GM12878 (cell line): ENCODE results near the gene ELAVL2. TPM values are rescaled to one million over a fixed set of nuclear protein-coding genes. Genes with fewer than 3 reads are reported as not detected.

Experiments used
- ATF3 ChIP-seq: IDR thresholded peaks from 2 replicates; pipeline ENCODE4 v1.6.1; 2011; ENCODE audit warnings: low read depth, mild to moderate bottlenecking, low read length, moderate library complexity, borderline replicate concordance; ENCODE audit errors: extremely low read depth
- CEBPZ ChIP-seq: fragments of 150-350 bp; IDR thresholded peaks from 2 replicates; pipeline ENCODE4 v1.6.1; 2016; ENCODE audit warnings: low read depth, low read length
- CTCF ChIP-seq, 3 experiments: IDR thresholded peaks in 2 of 3; conservative IDR thresholded peaks in 1 of 3; 2 replicates each; pipeline ENCODE4 v1.5.1; 2011; ENCODE audit warnings: low read depth in 3 of 3, low read length in 3 of 3, mild to moderate bottlenecking in 3 of 3, control low read depth in 2 of 3, moderate library complexity in 2 of 3, inconsistent platforms in 1 of 3, mixed read lengths in 1 of 3; ENCODE audit not compliant: control insufficient read depth in 2 of 3, insufficient read depth in 1 of 3; ENCODE audit errors: extremely low read depth in 1 of 3
- CUX1 ChIP-seq: IDR thresholded peaks from 2 replicates; pipeline ENCODE4 v1.6.1; 2012; ENCODE audit warnings: improper control_type of control experiment, low read depth, low read length; ENCODE audit not compliant: insufficient replicate concordance
- EP300 ChIP-seq, 2 experiments: fragments of 150-350 bp in 1 of 2; IDR thresholded peaks; 2 replicates each; pipeline ENCODE4 v1.6.1; 2011 to 2012; ENCODE audit warnings: low read depth in 2 of 2, low read length in 2 of 2, borderline replicate concordance in 1 of 2, improper control_type of control experiment in 1 of 2, inconsistent platforms in 1 of 2; ENCODE audit not compliant: control insufficient read depth in 1 of 2
- IKZF1 ChIP-seq: fragments of 450-650 bp; conservative IDR thresholded peaks from 2 replicates; pipeline ENCODE4 v1.6.1; 2017; ENCODE audit warnings: antibody characterized with exemption, mild to moderate bottlenecking
- IRF4 ChIP-seq: IDR thresholded peaks from 2 replicates; pipeline ENCODE4 v1.6.1; 2011; ENCODE audit warnings: low read depth, low read length
- MYC ChIP-seq: IDR thresholded peaks from 2 replicates; pipeline ENCODE4 v1.6.1; 2011; ENCODE audit warnings: mild to moderate bottlenecking, low read length, moderate library complexity, inconsistent platforms; ENCODE audit not compliant: insufficient read depth, insufficient replicate concordance, insufficient read length, severe bottlenecking
- NFXL1 ChIP-seq: fragments of 450-650 bp; IDR thresholded peaks from 2 replicates; pipeline ENCODE4 v1.6.1; 2017; ENCODE audit warnings: antibody characterized with exemption, mild to moderate bottlenecking, borderline replicate concordance
- NFYA ChIP-seq: IDR thresholded peaks from 2 replicates; pipeline ENCODE4 v1.6.1; 2011; ENCODE audit warnings: low read depth, mild to moderate bottlenecking, low read length, improper control_type of control experiment, borderline replicate concordance
- NR2C1 ChIP-seq: fragments of 450-650 bp; IDR thresholded peaks from 2 replicates; pipeline ENCODE4 v1.6.1; 2017; ENCODE audit warnings: antibody characterized with exemption, mild to moderate bottlenecking, moderate library complexity
- SMC3 ChIP-seq: IDR thresholded peaks from 2 replicates; pipeline ENCODE4 v1.6.1; 2011; ENCODE audit warnings: low read length, improper control_type of control experiment, borderline replicate concordance
- SUZ12 ChIP-seq: fragments of 200-600 bp; sonication (generic); IDR thresholded peaks from one replicate; pipeline ENCODE4 v1.6.1; 2018; ENCODE audit warnings: antibody characterized with exemption, mild to moderate bottlenecking; ENCODE audit not compliant: unreplicated experiment
- USF2 ChIP-seq: IDR thresholded peaks from 2 replicates; pipeline ENCODE4 v1.6.1; 2011; ENCODE audit warnings: low read depth, low read length, improper control_type of control experiment, borderline replicate concordance
- ZNF384 ChIP-seq: IDR thresholded peaks from 2 replicates; pipeline ENCODE4 v1.6.1; 2012; ENCODE audit warnings: low read depth, mild to moderate bottlenecking, low read length, improper control_type of control experiment, borderline replicate concordance
- polyA plus RNA-seq, 11 experiments: library from polyadenylated mRNA; depleted of rRNA in 4 of 11; unstranded in 6 of 11; stranded (reverse) in 5 of 11; fragments of >200 nt; fragmentation: Nextera tagmentation in 4 of 11; fragmentation: Illumina TruSeq in 1 of 11; extraction: Ambion mirVana in 4 of 11; extraction: Trizol in 1 of 11; gene quantifications; 1 replicate in 1 of 11; 2 replicates in 10 of 11; pipeline versions ENCODE4 v1.2.1 to v1.2.3, GENCODE V29; 2011 to 2016; ENCODE audit warnings: inconsistent platforms in 2 of 11, missing spikeins in 2 of 11, low read depth in 1 of 11
- total RNA-seq, 4 experiments: library from RNA; depleted of rRNA in 3 of 4; stranded (reverse); fragments of >200 nt in 3 of 4; fragmentation: Illumina TruSeq in 1 of 4; extraction: Trizol in 1 of 4; gene quantifications; 2 replicates each; pipeline versions ENCODE4 v1.2.1 to v1.2.3, GENCODE V29; 2013 to 2021

ELAVL2 gene
- total and polyA plus RNA-seq, 10 of the 15 experiments (the other 5 are each of a cell fraction or from before 2014, with no cell fraction given), result 0.24 to 2.6 (median 0.76) TPM

GRCh38 chr9:23850690-23851629 is 24.9 kb upstream of the ELAVL2 start (continued):
- TF ChIP-seq USF2 (no peak), ZNF384 (no peak), ATF3 (no peak), IKZF1 (peak; percentile 31), SMC3 (no peak), CEBPZ (no peak), IRF4 (no peak), EP300 (IDR thresholded peaks at IDR 0.05; ENCODE audit: borderline replicate concordance in 1 of 2, control insufficient read depth in 1 of 2, low read depth in 2 of 2, low read length in 2 of 2) (no peak), MYC (no peak), CUX1 (no peak), CTCF (IDR thresholded peaks at IDR 0.05 in 2 of 3, conservative IDR thresholded peaks at IDR 0.05 in 1 of 3; ENCODE audit: control insufficient read depth in 2 of 3, extremely low read depth in 1 of 3, insufficient read depth in 1 of 3, low read depth in 3 of 3, low read length in 3 of 3) (no peak), NFYA (no peak), SUZ12 (no peak), NR2C1 (no peak), NFXL1 (no peak)
